Right atrium auricular region (tissue), 2 donors: ENCODE results near the gene NCOA3. TPM values are rescaled to one million over a fixed set of nuclear protein-coding genes. Genes with fewer than 3 reads are reported as not detected.

Experiments used
- DNase-seq: peaks from one replicate; pipeline ENCODE4 v3.0.0-alpha.2; 2019; ENCODE audit warnings: low spot score
- H3K27ac ChIP-seq, 2 donors: fragments of 200-600 bp; sonication (generic); 1 replicate in 1 of 2; 2 replicates in 1 of 2; pipeline ENCODE4 v1.5.1; 2016 to 2019
- H3K27me3 ChIP-seq, 2 donors: fragments of 200-600 bp; sonication (generic); one replicate each; pipeline versions ENCODE4 v1.5.1 to v1.6.0; 2017 to 2019
- H3K36me3 ChIP-seq: fragments of 200-600 bp; sonication (generic); one replicate; pipeline ENCODE4 v1.5.1; 2016
- H3K4me1 ChIP-seq, 2 donors: fragments of 200-600 bp; sonication (generic); one replicate each; pipeline versions ENCODE4 v1.5.1 to v1.6.0; 2017 to 2019
- H3K4me3 ChIP-seq, 2 donors: fragments of 200-600 bp; sonication (generic); 1 replicate in 1 of 2; 2 replicates in 1 of 2; pipeline ENCODE4 v1.5.1; 2017 to 2019; ENCODE audit warnings: mild to moderate bottlenecking in 1 of 2, moderate library complexity in 1 of 2
- H3K9me3 ChIP-seq, 2 donors: fragments of 200-600 bp; sonication (generic); one replicate each; pipeline ENCODE4 v1.5.1; 2019
- CTCF ChIP-seq, 2 donors: fragments of 200-600 bp; sonication (generic); IDR thresholded peaks; one replicate each; pipeline ENCODE4 v1.5.1; 2019; ENCODE audit warnings: antibody characterized with exemption in 2 of 2
- total RNA-seq, 2 donors: library from RNA; depleted of rRNA; stranded (reverse); fragments of >200 nt; gene quantifications; one replicate each; pipeline ENCODE4 v1.1.0, GENCODE V29; 2016

The NCOA3 gene
- total RNA-seq, 2 donors from 2014 or later: 24.1 to 27.4 TPM

- no peak for TF ChIP-seq CTCF (IDR thresholded peaks at IDR 0.05)
- H3K27ac ChIP-seq: no peak overlapping the region
- DNase-seq: no peak
- H3K9me3 ChIP-seq: no peaks in the 10 kb centered on the region
- H3K27me3 ChIP-seq: no peaks in the 10 kb centered on the region
- H3K4me3 ChIP-seq: no peak overlapping the region
- no peaks in the 10 kb centered on the region for H3K4me1 ChIP-seq
- H3K36me3 ChIP-seq: no peaks in the 10 kb centered on the region
These were observed 173.8 kb downstream of the NCOA3 start for GRCh38 chr20:47675190-47676142.

GRCh38 chr20:47676219-47676721, 174.6 kb downstream of the NCOA3 start:
- no peaks in the 10 kb centered on the region for H3K36me3 ChIP-seq
- DNase-seq: no peak
- H3K27ac ChIP-seq: no peak overlapping the region
- peaks cover 0 to 2% of the 10 kb centered on the region in 2 donors for H3K4me1 ChIP-seq
- no peak for TF ChIP-seq CTCF (IDR thresholded peaks at IDR 0.05)
- no peaks in the 10 kb centered on the region for H3K9me3 ChIP-seq
- no peak overlapping the region for H3K4me3 ChIP-seq
- H3K27me3 ChIP-seq: no peaks in the 10 kb centered on the region

DNA sequence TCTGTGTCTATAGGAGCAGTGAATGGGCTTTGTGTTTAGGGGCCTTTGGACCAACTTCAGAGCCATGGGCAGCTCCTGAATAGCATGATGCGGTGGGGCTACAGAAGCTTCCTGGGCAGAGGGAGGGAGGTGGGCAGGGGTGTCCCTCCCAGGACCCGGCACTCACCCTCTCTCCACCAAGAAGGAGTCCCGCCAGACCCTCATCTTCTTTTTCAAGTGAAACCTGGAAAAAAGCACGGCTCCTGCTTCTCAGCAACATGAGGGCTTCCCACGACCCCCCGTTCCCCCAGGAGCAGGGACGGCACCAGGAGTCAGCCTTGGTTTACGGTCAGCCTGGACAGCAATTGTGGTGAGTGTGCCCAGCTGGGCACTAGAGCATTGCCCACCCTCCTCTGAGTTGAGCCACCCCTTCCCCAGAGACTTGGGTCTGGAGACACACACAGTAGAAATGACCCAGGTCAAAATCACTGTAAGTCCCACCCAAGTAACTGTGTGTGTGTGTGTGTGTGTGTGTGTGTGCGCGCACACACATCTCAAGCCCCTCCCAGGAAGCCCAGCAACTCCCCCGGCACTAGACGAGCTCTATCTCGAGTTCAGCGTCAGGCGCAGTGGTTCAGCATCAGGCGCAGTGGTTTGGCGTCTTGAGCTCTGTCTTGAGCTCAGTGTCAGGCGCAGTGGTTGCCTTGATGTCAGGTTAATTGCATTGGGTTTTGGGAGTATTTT, 175.4 kb downstream of the NCOA3 start:
- H3K4me1 ChIP-seq: peaks cover 0 to 10% of the 10 kb centered on the region in 2 donors
- no peak for TF ChIP-seq CTCF (IDR thresholded peaks at IDR 0.05)
- no peaks in the 10 kb centered on the region for H3K36me3 ChIP-seq
- no peak overlapping the region for H3K4me3 ChIP-seq
- H3K27ac ChIP-seq: no peak overlapping the region
- no peaks in the 10 kb centered on the region for H3K27me3 ChIP-seq
- H3K9me3 ChIP-seq: no peaks in the 10 kb centered on the region
- DNase-seq: no peak

DNA sequence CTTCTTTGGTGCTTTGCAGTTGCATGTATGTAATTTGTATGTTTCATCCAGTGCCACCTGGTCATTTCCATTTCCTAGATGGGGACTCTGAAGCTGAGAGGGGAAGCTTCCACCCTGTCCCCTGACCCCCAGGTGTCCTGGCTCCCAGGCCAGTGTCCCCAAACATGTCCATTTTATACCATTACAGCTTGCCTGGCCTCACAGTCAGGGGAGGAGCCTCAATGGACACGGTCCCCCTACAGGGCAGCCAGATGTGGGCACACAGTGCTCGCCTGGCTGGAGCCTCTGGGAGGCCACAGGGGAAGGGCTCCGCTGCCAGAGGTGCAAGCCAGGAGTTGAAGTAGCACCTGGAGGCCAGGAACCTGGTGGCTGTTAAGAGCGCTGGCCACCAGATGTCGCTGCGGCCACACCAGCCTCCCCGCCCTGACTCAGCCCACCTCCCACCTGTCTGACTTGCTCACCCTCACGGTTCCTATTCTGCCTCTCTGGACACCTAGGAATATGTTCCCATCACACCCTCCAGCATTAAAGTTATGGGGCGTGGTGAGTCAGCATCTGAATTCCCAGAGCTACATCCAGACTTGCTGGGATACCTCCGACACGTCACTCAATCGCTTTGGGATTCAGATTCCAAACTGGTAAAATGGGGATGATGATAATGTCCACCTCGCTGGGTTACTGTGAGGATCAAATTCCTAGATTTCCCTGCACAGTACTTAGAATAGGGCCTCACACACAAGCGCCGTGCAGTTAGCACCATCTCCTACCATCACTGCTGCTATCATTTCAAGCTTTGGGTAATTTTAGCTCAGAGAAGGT, 176.2 kb downstream of the NCOA3 start:
- H3K4me3 ChIP-seq: no peak overlapping the region
- TF ChIP-seq CTCF (IDR thresholded peaks at IDR 0.05): peak in 1 of 2 donors; percentile 83
- no peaks in the 10 kb centered on the region for H3K9me3 ChIP-seq
- peaks cover 0 to 18% of the 10 kb centered on the region in 2 donors for H3K4me1 ChIP-seq
- no peaks in the 10 kb centered on the region for H3K27me3 ChIP-seq
- DNase-seq: no peak
- no peak overlapping the region for H3K27ac ChIP-seq
- H3K36me3 ChIP-seq: no peaks in the 10 kb centered on the region

GRCh38 chr20:47678536-47678935, 176.8 kb downstream of the NCOA3 start:
- DNase-seq: no peak
- Histone ChIP-seq H3K4me1 (peaks cover 0 to 18% of the 10 kb centered on the region in 2 donors), H3K36me3 (no peaks in the 10 kb centered on the region)

More at GRCh38 chr20:47678536-47678935, 176.8 kb downstream of the NCOA3 start:
- Histone ChIP-seq H3K27me3 (no peaks in the 10 kb centered on the region), H3K9me3 (no peaks in the 10 kb centered on the region), H3K4me3 (no peak overlapping the region), H3K27ac (no peak overlapping the region)
- no peak for TF ChIP-seq CTCF (IDR thresholded peaks at IDR 0.05)
